Neural cell (in vitro differentiated cells): ENCODE results near the gene RPA3.

Source experiments
- POLR2AphosphoS5 ChIP-seq: IDR thresholded peaks from 2 replicates; pipeline ENCODE4 v1.6.1; 2012
- TF ChIP-seq, protein P1 (sequence below): fragments of 450-650 bp; IDR thresholded peaks from 2 replicates; pipeline ENCODE4 v1.5.1; 2014; ENCODE audit warnings: antibody characterized with exemption, mild to moderate bottlenecking, moderate library complexity; ENCODE audit not compliant: poor library complexity, severe bottlenecking
- TF ChIP-seq, protein P2 (sequence below): IDR thresholded peaks from 2 replicates; pipeline ENCODE4 v1.6.1; 2012; ENCODE audit warnings: borderline replicate concordance

- TF ChIP-seq, protein P1, sequence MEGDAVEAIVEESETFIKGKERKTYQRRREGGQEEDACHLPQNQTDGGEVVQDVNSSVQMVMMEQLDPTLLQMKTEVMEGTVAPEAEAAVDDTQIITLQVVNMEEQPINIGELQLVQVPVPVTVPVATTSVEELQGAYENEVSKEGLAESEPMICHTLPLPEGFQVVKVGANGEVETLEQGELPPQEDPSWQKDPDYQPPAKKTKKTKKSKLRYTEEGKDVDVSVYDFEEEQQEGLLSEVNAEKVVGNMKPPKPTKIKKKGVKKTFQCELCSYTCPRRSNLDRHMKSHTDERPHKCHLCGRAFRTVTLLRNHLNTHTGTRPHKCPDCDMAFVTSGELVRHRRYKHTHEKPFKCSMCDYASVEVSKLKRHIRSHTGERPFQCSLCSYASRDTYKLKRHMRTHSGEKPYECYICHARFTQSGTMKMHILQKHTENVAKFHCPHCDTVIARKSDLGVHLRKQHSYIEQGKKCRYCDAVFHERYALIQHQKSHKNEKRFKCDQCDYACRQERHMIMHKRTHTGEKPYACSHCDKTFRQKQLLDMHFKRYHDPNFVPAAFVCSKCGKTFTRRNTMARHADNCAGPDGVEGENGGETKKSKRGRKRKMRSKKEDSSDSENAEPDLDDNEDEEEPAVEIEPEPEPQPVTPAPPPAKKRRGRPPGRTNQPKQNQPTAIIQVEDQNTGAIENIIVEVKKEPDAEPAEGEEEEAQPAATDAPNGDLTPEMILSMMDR: no peak
- TF ChIP-seq, protein P2, sequence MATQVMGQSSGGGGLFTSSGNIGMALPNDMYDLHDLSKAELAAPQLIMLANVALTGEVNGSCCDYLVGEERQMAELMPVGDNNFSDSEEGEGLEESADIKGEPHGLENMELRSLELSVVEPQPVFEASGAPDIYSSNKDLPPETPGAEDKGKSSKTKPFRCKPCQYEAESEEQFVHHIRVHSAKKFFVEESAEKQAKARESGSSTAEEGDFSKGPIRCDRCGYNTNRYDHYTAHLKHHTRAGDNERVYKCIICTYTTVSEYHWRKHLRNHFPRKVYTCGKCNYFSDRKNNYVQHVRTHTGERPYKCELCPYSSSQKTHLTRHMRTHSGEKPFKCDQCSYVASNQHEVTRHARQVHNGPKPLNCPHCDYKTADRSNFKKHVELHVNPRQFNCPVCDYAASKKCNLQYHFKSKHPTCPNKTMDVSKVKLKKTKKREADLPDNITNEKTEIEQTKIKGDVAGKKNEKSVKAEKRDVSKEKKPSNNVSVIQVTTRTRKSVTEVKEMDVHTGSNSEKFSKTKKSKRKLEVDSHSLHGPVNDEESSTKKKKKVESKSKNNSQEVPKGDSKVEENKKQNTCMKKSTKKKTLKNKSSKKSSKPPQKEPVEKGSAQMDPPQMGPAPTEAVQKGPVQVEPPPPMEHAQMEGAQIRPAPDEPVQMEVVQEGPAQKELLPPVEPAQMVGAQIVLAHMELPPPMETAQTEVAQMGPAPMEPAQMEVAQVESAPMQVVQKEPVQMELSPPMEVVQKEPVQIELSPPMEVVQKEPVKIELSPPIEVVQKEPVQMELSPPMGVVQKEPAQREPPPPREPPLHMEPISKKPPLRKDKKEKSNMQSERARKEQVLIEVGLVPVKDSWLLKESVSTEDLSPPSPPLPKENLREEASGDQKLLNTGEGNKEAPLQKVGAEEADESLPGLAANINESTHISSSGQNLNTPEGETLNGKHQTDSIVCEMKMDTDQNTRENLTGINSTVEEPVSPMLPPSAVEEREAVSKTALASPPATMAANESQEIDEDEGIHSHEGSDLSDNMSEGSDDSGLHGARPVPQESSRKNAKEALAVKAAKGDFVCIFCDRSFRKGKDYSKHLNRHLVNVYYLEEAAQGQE: no peak
- no peak for TF ChIP-seq POLR2AphosphoS5
Measured at GRCh38 chr7:7710469-7710868, 7.9 kb downstream of the RPA3 start.
